ENCODE measurements around the gene KTN1.

- TF ChIP-seq EZH2 (IDR thresholded peaks at IDR 0.05; ENCODE audit: insufficient read depth, poor library complexity, severe bottlenecking), result no peak
- TF ChIP-seq EZH2phosphoT487 (IDR thresholded peaks at IDR 0.05; ENCODE audit: insufficient read depth, low read depth), result no peak
Observed at GRCh38 chr14:55580470-55581341, 699 bp downstream of the KTN1 start.

All from GM23248 (cell line).